RWPE2 (cell line): ENCODE measurements around the gene SPON2.

ENCODE experiments used
- ATAC-seq: fragments of 200-7000 bp; cut with Tn5 transposase; 3 replicates; pipeline ENCODE4 v1.9.1; 2021; ENCODE audit warnings: low read depth
- DNase-seq: peaks from one replicate; pipeline ENCODE4 v3.0.0-alpha.2; 2020; ENCODE audit warnings: low spot score
- H3K27ac ChIP-seq: fragments of 450-650 bp; 2 replicates; pipeline ENCODE4 v1.5.1; 2017; ENCODE audit warnings: mild to moderate bottlenecking; ENCODE audit not compliant: poor library complexity, severe bottlenecking
- H3K27me3 ChIP-seq: fragments of 250-450 bp; sonication (Bioruptor Pico); 2 replicates; pipeline ENCODE4 v1.5.1; 2021; ENCODE audit warnings: mild to moderate bottlenecking, moderate library complexity; ENCODE audit not compliant: insufficient read depth, poor library complexity, severe bottlenecking
- H3K36me3 ChIP-seq: fragments of 250-450 bp; sonication (Bioruptor Pico); 2 replicates; pipeline ENCODE4 v1.5.1; 2020; ENCODE audit warnings: low read depth, mild to moderate bottlenecking, moderate library complexity
- H3K4me1 ChIP-seq: fragments of 250-450 bp; sonication (Bioruptor Pico); 2 replicates; pipeline ENCODE4 v1.5.1; 2021; ENCODE audit warnings: mild to moderate bottlenecking, moderate library complexity; ENCODE audit not compliant: insufficient read depth, poor library complexity, severe bottlenecking
- H3K4me3 ChIP-seq: fragments of 250-450 bp; sonication (Bioruptor Pico); 2 replicates; pipeline ENCODE4 v1.5.1; 2021; ENCODE audit warnings: mild to moderate bottlenecking, moderate library complexity; ENCODE audit not compliant: severe bottlenecking
- H3K9me3 ChIP-seq: fragments of 250-450 bp; sonication (Bioruptor Pico); 2 replicates; pipeline ENCODE4 v1.5.1; 2021; ENCODE audit warnings: mild to moderate bottlenecking, moderate library complexity; ENCODE audit not compliant: severe bottlenecking
- TF ChIP-seq, protein P1 (sequence below): fragments of 450-650 bp; IDR thresholded peaks from one replicate; pipeline ENCODE4 v1.5.1; 2017; ENCODE audit warnings: mild to moderate bottlenecking, moderate library complexity; ENCODE audit not compliant: poor library complexity, severe bottlenecking

Gene SPON2

GRCh38 chr4:1171311-1172227 is 814 bp downstream of the SPON2 start:
- H3K27me3 ChIP-seq = peaks cover 37% of the 10 kb centered on the region
- no peak overlapping the region for H3K27ac ChIP-seq
- no peaks in the 10 kb centered on the region for H3K4me1 ChIP-seq
- TF ChIP-seq, protein P1, sequence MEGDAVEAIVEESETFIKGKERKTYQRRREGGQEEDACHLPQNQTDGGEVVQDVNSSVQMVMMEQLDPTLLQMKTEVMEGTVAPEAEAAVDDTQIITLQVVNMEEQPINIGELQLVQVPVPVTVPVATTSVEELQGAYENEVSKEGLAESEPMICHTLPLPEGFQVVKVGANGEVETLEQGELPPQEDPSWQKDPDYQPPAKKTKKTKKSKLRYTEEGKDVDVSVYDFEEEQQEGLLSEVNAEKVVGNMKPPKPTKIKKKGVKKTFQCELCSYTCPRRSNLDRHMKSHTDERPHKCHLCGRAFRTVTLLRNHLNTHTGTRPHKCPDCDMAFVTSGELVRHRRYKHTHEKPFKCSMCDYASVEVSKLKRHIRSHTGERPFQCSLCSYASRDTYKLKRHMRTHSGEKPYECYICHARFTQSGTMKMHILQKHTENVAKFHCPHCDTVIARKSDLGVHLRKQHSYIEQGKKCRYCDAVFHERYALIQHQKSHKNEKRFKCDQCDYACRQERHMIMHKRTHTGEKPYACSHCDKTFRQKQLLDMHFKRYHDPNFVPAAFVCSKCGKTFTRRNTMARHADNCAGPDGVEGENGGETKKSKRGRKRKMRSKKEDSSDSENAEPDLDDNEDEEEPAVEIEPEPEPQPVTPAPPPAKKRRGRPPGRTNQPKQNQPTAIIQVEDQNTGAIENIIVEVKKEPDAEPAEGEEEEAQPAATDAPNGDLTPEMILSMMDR = no peak
- H3K36me3 ChIP-seq = no peaks in the 10 kb centered on the region
- peak; percentile 60 for DNase-seq
- H3K4me3 ChIP-seq = no peak overlapping the region
- H3K9me3 ChIP-seq = no peaks in the 10 kb centered on the region
- ATAC-seq = no peak

DNA sequence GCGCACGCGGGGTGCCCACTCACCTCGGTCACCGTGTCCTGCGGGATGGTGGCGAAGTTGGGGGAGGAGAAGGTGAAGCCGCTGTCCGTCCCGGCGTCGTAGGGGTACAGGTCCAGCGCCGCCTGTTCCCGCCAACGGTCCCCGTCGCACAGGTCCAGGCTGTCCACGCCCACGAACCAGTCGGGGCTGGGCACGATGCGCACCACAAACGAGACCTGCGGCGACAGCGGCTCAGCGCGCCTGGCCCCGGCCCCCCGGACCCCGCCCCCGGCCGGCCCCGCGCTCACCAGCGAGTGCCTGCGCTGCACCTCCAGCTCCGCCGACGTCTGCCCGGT is 1.4 kb downstream of the SPON2 start:
- H3K4me3 ChIP-seq = no peak overlapping the region
- peaks cover 37% of the 10 kb centered on the region for H3K27me3 ChIP-seq

GRCh38 chr4:1170156-1170975 is 2.0 kb downstream of the SPON2 start:
- TF ChIP-seq, protein P1 = no peak
- Histone ChIP-seq H3K9me3 (no peaks in the 10 kb centered on the region), H3K36me3 (no peaks in the 10 kb centered on the region), H3K4me3 (no peak overlapping the region), H3K27me3 (peaks cover 37% of the 10 kb centered on the region), H3K27ac (no peak overlapping the region), H3K4me1 (no peaks in the 10 kb centered on the region)
- peak; percentile 51 for DNase-seq
- ATAC-seq = no peak

More for the DNA sequence above, 1.4 kb downstream of the SPON2 start:
- ATAC-seq = no peak
- DNase-seq = peak; percentile 56
- no peak overlapping the region for H3K27ac ChIP-seq
- H3K4me1 ChIP-seq = no peaks in the 10 kb centered on the region
- H3K36me3 ChIP-seq = no peaks in the 10 kb centered on the region
- TF ChIP-seq, protein P1 = no peak
- H3K9me3 ChIP-seq = no peaks in the 10 kb centered on the region

- ATAC-seq (no peak), DNase-seq (peak; percentile 59)
- Histone ChIP-seq H3K4me3 (no peak overlapping the region), H3K9me3 (no peaks in the 10 kb centered on the region), H3K36me3 (no peaks in the 10 kb centered on the region), H3K27me3 (peaks cover 37% of the 10 kb centered on the region), H3K4me1 (no peaks in the 10 kb centered on the region), H3K27ac (no peak overlapping the region)
- TF ChIP-seq, protein P1 = no peak
These were observed 2.7 kb downstream of the SPON2 start for GRCh38 chr4:1169691-1170096.
